Ishikawa (cell line): Measurements from ENCODE around the gene OR52A1.

ENCODE experiments used
- CEBPB ChIP-seq: IDR thresholded peaks from 2 replicates; pipeline ENCODE4 v1.6.1; 2012
- CREB1 ChIP-seq: IDR thresholded peaks from 2 replicates; pipeline ENCODE4 v1.6.1; 2012; ENCODE audit warnings: low read depth
- EP300 ChIP-seq: IDR thresholded peaks from 2 replicates; pipeline ENCODE4 v1.6.1; 2012; ENCODE audit warnings: borderline replicate concordance
- FOXM1 ChIP-seq: IDR thresholded peaks from 2 replicates; pipeline ENCODE4 v1.6.1; 2012; ENCODE audit warnings: low read depth, borderline replicate concordance
- MAX ChIP-seq: IDR thresholded peaks from 2 replicates; pipeline ENCODE4 v1.6.1; 2012
- RAD21 ChIP-seq: IDR thresholded peaks from 2 replicates; pipeline ENCODE4 v1.6.1; 2012; ENCODE audit warnings: low read depth
- REST ChIP-seq: IDR thresholded peaks from 2 replicates; pipeline ENCODE4 v1.6.1; 2012; ENCODE audit warnings: low read depth, mild to moderate bottlenecking
- TAF1 ChIP-seq: IDR thresholded peaks from 2 replicates; pipeline ENCODE4 v1.6.1; 2012; ENCODE audit warnings: low read depth, mild to moderate bottlenecking
- ZBTB7A ChIP-seq: IDR thresholded peaks from 2 replicates; pipeline ENCODE4 v1.6.1; 2012; ENCODE audit warnings: low read depth

GRCh38 chr11:5103066-5103465 lies 51.5 kb downstream of the OR52A1 start:
- TF ChIP-seq FOXM1 (no peak), EP300 (no peak), RAD21 (no peak), MAX (no peak), REST (no peak), TAF1 (no peak), CEBPB (no peak), ZBTB7A (no peak), CREB1 (no peak)
